BE2C (cell line): ENCODE measurements around the gene PPP4R2.

ENCODE experiments used
- DNase-seq: peaks from one replicate; pipeline ENCODE4 v3.0.0-alpha.2; 2020
- H3K27me3 ChIP-seq: fragments of 250-450 bp; sonication (Bioruptor Pico); 2 replicates; pipeline ENCODE4 v1.5.1; 2020; ENCODE audit warnings: mild to moderate bottlenecking
- H3K36me3 ChIP-seq: fragments of 250-450 bp; sonication (Bioruptor Pico); 2 replicates; pipeline ENCODE4 v1.5.1; 2020; ENCODE audit warnings: mild to moderate bottlenecking
- H3K4me1 ChIP-seq: fragments of 250-450 bp; sonication (Bioruptor Pico); 2 replicates; pipeline ENCODE4 v1.5.1; 2020
- H3K4me3 ChIP-seq: 2 replicates; pipeline ENCODE4 v1.5.1; 2011; ENCODE audit warnings: low read depth, low read length
- H3K9me3 ChIP-seq: fragments of 250-450 bp; sonication (Bioruptor Pico); 2 replicates; pipeline ENCODE4 v1.5.1; 2020
- TF ChIP-seq, protein P1 (sequence below): IDR thresholded peaks from 2 replicates; pipeline ENCODE4 v1.5.1; 2012; ENCODE audit warnings: mild to moderate bottlenecking, low read depth, low read length

Gene PPP4R2

DNA sequence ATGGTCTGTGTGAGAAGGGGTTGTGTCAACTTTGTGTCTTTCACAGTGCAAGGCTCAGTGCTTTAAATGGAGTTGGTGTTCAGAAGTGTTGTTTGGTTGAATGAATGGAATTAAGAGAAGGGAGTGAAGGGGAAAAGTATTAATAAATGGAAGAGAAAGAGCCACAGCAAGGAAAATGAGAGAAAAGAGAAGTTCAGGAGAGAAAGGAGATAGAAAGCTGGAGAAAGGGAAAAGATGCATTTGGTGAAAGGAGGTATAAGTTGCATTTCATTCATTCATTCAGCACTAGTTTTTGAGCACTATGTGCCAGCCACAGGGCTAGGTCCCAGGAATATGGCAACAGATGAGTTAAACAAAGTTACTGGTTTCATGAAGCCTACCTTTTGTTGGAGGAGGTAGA, 34.3 kb upstream of the PPP4R2 start:
- H3K4me1 ChIP-seq: no peaks in the 10 kb centered on the region
- TF ChIP-seq, protein P1, sequence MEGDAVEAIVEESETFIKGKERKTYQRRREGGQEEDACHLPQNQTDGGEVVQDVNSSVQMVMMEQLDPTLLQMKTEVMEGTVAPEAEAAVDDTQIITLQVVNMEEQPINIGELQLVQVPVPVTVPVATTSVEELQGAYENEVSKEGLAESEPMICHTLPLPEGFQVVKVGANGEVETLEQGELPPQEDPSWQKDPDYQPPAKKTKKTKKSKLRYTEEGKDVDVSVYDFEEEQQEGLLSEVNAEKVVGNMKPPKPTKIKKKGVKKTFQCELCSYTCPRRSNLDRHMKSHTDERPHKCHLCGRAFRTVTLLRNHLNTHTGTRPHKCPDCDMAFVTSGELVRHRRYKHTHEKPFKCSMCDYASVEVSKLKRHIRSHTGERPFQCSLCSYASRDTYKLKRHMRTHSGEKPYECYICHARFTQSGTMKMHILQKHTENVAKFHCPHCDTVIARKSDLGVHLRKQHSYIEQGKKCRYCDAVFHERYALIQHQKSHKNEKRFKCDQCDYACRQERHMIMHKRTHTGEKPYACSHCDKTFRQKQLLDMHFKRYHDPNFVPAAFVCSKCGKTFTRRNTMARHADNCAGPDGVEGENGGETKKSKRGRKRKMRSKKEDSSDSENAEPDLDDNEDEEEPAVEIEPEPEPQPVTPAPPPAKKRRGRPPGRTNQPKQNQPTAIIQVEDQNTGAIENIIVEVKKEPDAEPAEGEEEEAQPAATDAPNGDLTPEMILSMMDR: no peak
- H3K27me3 ChIP-seq: no peaks in the 10 kb centered on the region
- H3K4me3 ChIP-seq: no peak overlapping the region
- DNase-seq: no peak
- no peaks in the 10 kb centered on the region for H3K36me3 ChIP-seq
- no peaks in the 10 kb centered on the region for H3K9me3 ChIP-seq

DNA sequence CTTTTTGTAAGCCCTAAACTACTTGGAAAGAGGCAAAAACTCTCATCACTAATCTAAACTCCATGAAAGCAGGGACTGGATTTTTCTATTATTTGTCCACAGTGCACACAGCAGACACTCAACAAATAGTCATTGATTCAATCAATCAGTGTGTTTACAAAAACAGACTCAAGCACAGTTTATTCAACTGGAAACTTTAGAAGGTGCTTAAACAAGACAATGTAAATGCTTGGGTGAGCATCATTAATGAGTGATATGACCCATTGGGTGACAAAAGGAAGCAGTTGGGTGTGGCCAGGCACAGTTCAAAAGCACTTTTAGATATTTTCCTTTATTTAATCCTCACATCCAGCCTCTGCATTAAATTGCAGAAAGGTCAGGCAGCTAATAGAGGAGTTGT, 32.0 kb upstream of the PPP4R2 start:
- TF ChIP-seq, protein P1: no peak
- Histone ChIP-seq H3K27me3 (no peaks in the 10 kb centered on the region), H3K9me3 (no peaks in the 10 kb centered on the region), H3K36me3 (no peaks in the 10 kb centered on the region), H3K4me3 (no peak overlapping the region), H3K4me1 (no peaks in the 10 kb centered on the region)
- DNase-seq: no peak

DNA sequence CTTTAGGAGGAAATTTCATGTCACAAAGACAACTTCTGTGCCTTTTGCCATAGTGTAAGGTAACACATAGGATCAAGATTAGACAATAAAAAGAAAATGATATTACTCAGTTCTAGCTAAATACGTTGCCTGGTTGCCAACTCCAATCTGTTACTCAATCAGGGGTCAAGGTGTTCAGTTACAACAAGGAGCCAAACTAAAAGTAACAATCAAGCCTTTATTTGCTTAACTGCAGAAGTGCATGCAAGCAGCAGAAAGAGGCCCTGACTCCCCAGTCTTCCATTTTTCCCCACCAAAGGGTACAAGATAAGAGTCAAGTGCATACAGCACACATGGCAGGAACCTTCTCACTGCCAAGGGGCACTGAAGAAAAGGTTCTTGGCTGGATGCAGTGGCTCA, 28.3 kb upstream of the PPP4R2 start:
- no peak overlapping the region for H3K4me3 ChIP-seq
- DNase-seq: no peak
- no peaks in the 10 kb centered on the region for H3K4me1 ChIP-seq
- no peaks in the 10 kb centered on the region for H3K9me3 ChIP-seq
- TF ChIP-seq, protein P1: no peak
- no peaks in the 10 kb centered on the region for H3K36me3 ChIP-seq
- H3K27me3 ChIP-seq: no peaks in the 10 kb centered on the region

DNA sequence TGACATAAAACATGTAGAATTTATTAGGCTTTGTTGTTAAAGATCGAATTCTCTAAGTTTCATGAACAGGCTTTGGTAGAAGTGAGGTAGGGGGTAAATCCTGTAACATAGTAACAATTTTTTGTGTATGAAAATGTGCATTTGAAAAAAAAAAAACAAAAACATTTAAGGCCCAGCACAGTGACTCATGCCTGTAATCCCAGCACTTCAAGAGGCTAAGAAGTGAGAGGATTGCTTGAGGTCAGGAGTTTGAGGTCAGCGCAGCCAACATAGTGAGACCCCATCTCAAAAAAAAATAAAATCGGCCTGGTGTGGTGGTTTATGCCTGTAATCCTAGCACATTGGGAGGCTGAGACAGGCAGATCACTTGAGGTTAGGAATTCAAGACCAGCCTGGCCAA, 26.8 kb upstream of the PPP4R2 start:
- DNase-seq: no peak
- Histone ChIP-seq H3K4me1 (no peaks in the 10 kb centered on the region), H3K4me3 (no peak overlapping the region), H3K27me3 (no peaks in the 10 kb centered on the region), H3K36me3 (no peaks in the 10 kb centered on the region), H3K9me3 (no peaks in the 10 kb centered on the region)
- TF ChIP-seq, protein P1: no peak

DNA sequence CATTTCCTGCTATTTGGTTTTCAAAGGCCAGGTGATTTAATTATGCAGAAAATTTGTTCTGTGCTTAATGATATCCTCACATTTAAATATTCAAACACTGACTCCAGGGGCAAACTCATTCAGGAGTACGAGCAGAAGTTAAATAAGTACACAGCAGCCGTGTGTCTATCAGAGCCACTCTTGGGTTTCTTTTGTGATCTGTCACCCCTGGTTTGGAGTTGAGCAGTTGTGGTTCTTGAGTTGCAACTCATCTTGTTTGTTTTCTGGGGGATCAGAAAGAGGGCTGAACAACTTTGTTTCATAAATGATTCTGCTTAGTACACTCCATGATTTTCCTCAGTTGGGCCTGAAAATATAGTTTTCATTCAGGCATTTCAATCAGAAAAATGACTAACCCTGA, 25.7 kb upstream of the PPP4R2 start:
- Histone ChIP-seq H3K27me3 (no peaks in the 10 kb centered on the region), H3K4me1 (no peaks in the 10 kb centered on the region), H3K36me3 (no peaks in the 10 kb centered on the region), H3K4me3 (no peak overlapping the region), H3K9me3 (no peaks in the 10 kb centered on the region)
- TF ChIP-seq, protein P1: no peak
- no peak for DNase-seq

DNA sequence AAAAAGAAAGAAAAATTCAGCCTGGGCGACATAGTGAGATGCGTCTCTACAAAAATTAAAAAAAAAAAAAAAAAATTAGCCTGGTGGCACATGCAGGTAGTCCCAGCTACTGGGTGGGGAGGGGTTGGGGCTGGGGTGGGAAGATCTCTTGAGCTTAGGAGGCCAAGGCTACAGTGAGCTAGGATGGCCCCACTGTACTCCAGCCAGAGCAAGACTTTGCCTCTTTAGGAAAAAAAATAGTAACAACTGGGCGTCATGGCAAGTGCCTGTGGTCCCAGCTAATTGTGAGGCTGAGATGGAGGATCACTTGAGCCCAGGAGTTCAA, 23.9 kb upstream of the PPP4R2 start:
- H3K36me3 ChIP-seq: no peaks in the 10 kb centered on the region
- no peak overlapping the region for H3K4me3 ChIP-seq
- DNase-seq: no peak
- TF ChIP-seq, protein P1: no peak
- no peaks in the 10 kb centered on the region for H3K4me1 ChIP-seq
- H3K9me3 ChIP-seq: no peaks in the 10 kb centered on the region
- H3K27me3 ChIP-seq: no peaks in the 10 kb centered on the region
